Right cardiac atrium (tissue), 5 donors: ENCODE data around the gene BORCS6. TPM values are rescaled to one million over a fixed set of nuclear protein-coding genes. Genes with fewer than 3 reads are reported as not detected.

Experiments
- ATAC-seq, 2 donors: fragments of 200-7000 bp; cut with Tn5 transposase; one replicate each; pipeline versions ENCODE4 v1.8.0 to v1.9.1; 2020; ENCODE audit warnings: moderate library complexity in 2 of 2, mild to moderate bottlenecking in 1 of 2
- DNase-seq, 3 donors: peaks; one replicate each; pipeline ENCODE4 v3.0.0-alpha.2; 2020
- H3K27ac ChIP-seq: one replicate; pipeline ENCODE4 v1.5.1; 2013; ENCODE audit warnings: mild to moderate bottlenecking, low read length, control low read depth, moderate library complexity
- H3K27me3 ChIP-seq: one replicate; pipeline ENCODE4 v1.6.1; 2013; ENCODE audit not compliant: control insufficient read depth, insufficient read depth
- H3K4me1 ChIP-seq: one replicate; pipeline ENCODE4 v1.6.1; 2013; ENCODE audit warnings: low read length; ENCODE audit not compliant: control insufficient read depth, insufficient read depth
- H3K4me3 ChIP-seq: one replicate; pipeline ENCODE4 v1.5.1; 2013; ENCODE audit warnings: low read length, control low read depth
- H3K9me3 ChIP-seq: one replicate; pipeline ENCODE4 v1.6.1; 2013; ENCODE audit warnings: low read length; ENCODE audit not compliant: control insufficient read depth
- WGBS: extraction: QIAGEN DNeasy Blood & Tissue Kit; methylation state at CpG from one replicate; pipeline ENCODE4 v1.1.7; 2013; 5-methylcytosine and 5-hydroxymethylcytosine counted together
- intact Hi-C, 4 donors: fragments of 100-400 bp; cut with DNase I; formaldehyde crosslinking; loops; one replicate each; pipeline versions ENCODE4 v1.11.0 to v1.14.0; 2022 to 2023
- microRNA-seq, 2 donors: library from miRNA; unstranded; fragments of <30 nt; microRNA quantifications; one replicate each; pipeline ENCODE4 v1.2.0, GENCODE V29; 2020 to 2021
- polyA plus RNA-seq: library from polyadenylated mRNA; stranded (reverse); fragments of 200-250 nt; gene quantifications from one replicate; pipeline ENCODE4 v1.2.3, GENCODE V29; 2013
- total RNA-seq, 4 donors: library from RNA; stranded (reverse); fragmentation: NEBNext Ultra II Directional; extraction: Animal tissue kit (Norgen Biotek cat#: 25700); gene quantifications; one replicate each; pipeline ENCODE4 v1.2.1, GENCODE V29; 2021
- donor health status: healthy with polysubstance abuse.
- donor health status: DM: no; HTN: yes; CAD: no.
- donor health status: DM: no; HTN: no; CAD: no.
- donor health status: DM: no; HTN: yes; CAD: no; lungs with severe emphysema.
- donor health status: DM: yes; HTN: yes; CAD: no.

The BORCS6 gene
- total and polyA plus RNA-seq, 5 donors: 7.0 to 9.9 (median 9.5) TPM

GRCh38 chr17:8138374-8138671 is 51.7 kb downstream of the BORCS6 start:
- Histone ChIP-seq H3K9me3 (no peaks in the 10 kb centered on the region), H3K27ac (peak overlapping the region; percentile 49), H3K27me3 (no peaks in the 10 kb centered on the region), H3K4me1 (no peaks in the 10 kb centered on the region), H3K4me3 (no peak overlapping the region)
- 2% methylated on average over 7 of the region's 7 CpGs for WGBS
- ATAC-seq: no peak
- DNase-seq: no peak
- intact Hi-C loops: no loop called here

Small RNA genes lying within 50 kb of the gene (microRNA-seq; reads per million reads assigned to microRNA genes)
- 15.5 to 81.2 reads per million in 2 donors for gene MIR4521
- gene MIR6883: 1.1 to 2.5 reads per million in 2 donors

Other genes with a start within 250 kb of the BORCS6 start
- under 1 TPM in 3 of 4 donors, not detected in 1; 0.23 to 0.85 (median 0.31) TPM for gene GUCY2D, start 187.6 kb downstream of the BORCS6 start, total RNA-seq
- 0.09 TPM for gene GUCY2D, start 187.6 kb downstream of the BORCS6 start, polyA plus RNA-seq
- under 1 TPM; 0.25 to 0.68 (median 0.46) TPM for gene ALOX15B, start 151.1 kb downstream of the BORCS6 start, total RNA-seq
- gene ALOX15B, start 151.1 kb downstream of the BORCS6 start, polyA plus RNA-seq: 0.54 TPM
- under 1 TPM in 1 of 4 donors, not detected in 3; 0.71 TPM for gene ALOX12B, start 102.5 kb downstream of the BORCS6 start, total RNA-seq
- gene ALOX12B, start 102.5 kb downstream of the BORCS6 start, polyA plus RNA-seq: not detected
- gene ALOXE3, start 71.7 kb downstream of the BORCS6 start, total RNA-seq: not detected
- not detected for gene ALOXE3, start 71.7 kb downstream of the BORCS6 start, polyA plus RNA-seq
- under 1 TPM; 0.62 to 0.76 (median 0.73) TPM for gene HES7, start 66.1 kb downstream of the BORCS6 start, total RNA-seq
- 0.25 TPM for gene HES7, start 66.1 kb downstream of the BORCS6 start, polyA plus RNA-seq
- 100 to 1,000 TPM in 3 of 4 donors, 10 to 100 TPM in 1; 96.2 to 150 (median 124) TPM for gene PER1, start 37.8 kb downstream of the BORCS6 start, total RNA-seq
- 110 TPM for gene PER1, start 37.8 kb downstream of the BORCS6 start, polyA plus RNA-seq
- gene VAMP2, start 27.2 kb downstream of the BORCS6 start, total RNA-seq: 10 to 100 TPM; 68.7 to 74.9 (median 71.8) TPM
- 50.2 TPM for gene VAMP2, start 27.2 kb downstream of the BORCS6 start, polyA plus RNA-seq
- 10 to 100 TPM in 2 of 4 donors, 1 to 10 TPM in 2; 7.1 to 11.4 (median 9.2) TPM for gene TMEM107, start 13.8 kb downstream of the BORCS6 start, total RNA-seq
- 7.2 TPM for gene TMEM107, start 13.8 kb downstream of the BORCS6 start, polyA plus RNA-seq
- 1 to 10 TPM in 2 of 4 donors, not detected in 2; 1.1 to 1.3 TPM for gene AURKB, start 20.4 kb upstream of the BORCS6 start, total RNA-seq
- gene AURKB, start 20.4 kb upstream of the BORCS6 start, polyA plus RNA-seq: 0.45 TPM
- 10 to 100 TPM; 12.8 to 21.1 (median 17.2) TPM for gene CTC1, start 57.9 kb upstream of the BORCS6 start, total RNA-seq
- gene CTC1, start 57.9 kb upstream of the BORCS6 start, polyA plus RNA-seq: 12.4 TPM
- gene PFAS, start 59.1 kb upstream of the BORCS6 start, total RNA-seq: 10 to 100 TPM; 12.4 to 19.7 (median 15.7) TPM
- 7.5 TPM for gene PFAS, start 59.1 kb upstream of the BORCS6 start, polyA plus RNA-seq
- 10 to 100 TPM; 27.2 to 33.0 (median 30.0) TPM for gene RANGRF, start 98.5 kb upstream of the BORCS6 start, total RNA-seq
- 45.5 TPM for gene RANGRF, start 98.5 kb upstream of the BORCS6 start, polyA plus RNA-seq
- gene SLC25A35, start 105.2 kb upstream of the BORCS6 start, total RNA-seq: 1 to 10 TPM; 2.0 to 4.7 (median 3.0) TPM
- gene SLC25A35, start 105.2 kb upstream of the BORCS6 start, polyA plus RNA-seq: 5.2 TPM
- gene ARHGEF15, start 120.1 kb upstream of the BORCS6 start, total RNA-seq: 10 to 100 TPM; 10.1 to 18.2 (median 13.4) TPM
- gene ARHGEF15, start 120.1 kb upstream of the BORCS6 start, polyA plus RNA-seq: 13.1 TPM
- not detected for gene ODF4, start 149.7 kb upstream of the BORCS6 start, total RNA-seq
- not detected for gene ODF4, start 149.7 kb upstream of the BORCS6 start, polyA plus RNA-seq
- gene RPL26, start 193.0 kb upstream of the BORCS6 start, total RNA-seq: 1,000 to 10,000 TPM in 3 of 4 donors, 100 to 1,000 TPM in 1; 912 to 1,167 (median 1,065) TPM
- gene RPL26, start 193.0 kb upstream of the BORCS6 start, polyA plus RNA-seq: 2,058 TPM
- gene RNF222, start 207.6 kb upstream of the BORCS6 start, total RNA-seq: not detected
- not detected for gene RNF222, start 207.6 kb upstream of the BORCS6 start, polyA plus RNA-seq
- 10 to 100 TPM; 30.9 to 45.2 (median 32.4) TPM for gene NDEL1, start 245.7 kb upstream of the BORCS6 start, total RNA-seq
- gene NDEL1, start 245.7 kb upstream of the BORCS6 start, polyA plus RNA-seq: 27.3 TPM